AG08395 (cell line): ENCODE measurements around the gene DMD.

ENCODE experiments used
- DNase-seq: peaks from one replicate; pipeline ENCODE4 v3.0.0; 2012; ENCODE audit warnings: mixed read lengths, low spot score

Gene DMD

DNA sequence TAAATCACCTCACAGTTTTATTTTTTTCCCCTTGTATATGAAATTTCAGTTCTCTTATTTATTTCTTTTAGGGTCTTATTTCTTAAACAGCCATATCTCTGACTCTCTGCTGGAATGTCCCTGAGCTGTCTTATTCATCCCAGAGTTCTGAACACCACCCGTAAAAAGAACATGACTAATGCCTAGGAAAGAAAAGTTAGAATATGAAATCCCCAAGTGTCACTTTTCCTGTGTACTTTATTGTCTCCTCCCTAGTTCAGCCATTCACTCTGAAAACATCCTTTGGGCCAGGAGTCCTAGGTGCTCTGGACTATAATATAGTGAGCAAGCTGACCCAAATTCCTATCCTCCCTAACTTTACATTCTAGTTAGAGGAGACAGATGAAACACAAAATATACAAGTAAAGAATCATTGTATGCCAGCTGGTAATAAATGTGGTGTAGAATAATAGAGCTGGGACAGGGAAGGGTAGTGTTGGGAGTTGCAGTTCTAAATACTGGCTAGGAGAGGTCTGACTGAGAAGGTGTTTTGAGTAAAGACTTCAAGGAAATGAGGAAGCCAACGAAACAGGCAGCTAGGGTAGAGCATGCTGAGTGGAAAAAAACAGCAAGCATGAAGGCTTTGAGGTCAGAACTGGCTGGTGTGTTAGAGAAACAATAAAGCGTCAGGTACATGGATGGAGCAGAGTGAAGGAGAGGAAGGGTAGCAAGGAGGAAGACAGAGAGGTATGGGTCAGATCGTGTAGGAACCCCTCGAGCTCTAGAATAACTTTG, 2098.9 kb downstream of the DMD start:
- no peak for DNase-seq

DNA sequence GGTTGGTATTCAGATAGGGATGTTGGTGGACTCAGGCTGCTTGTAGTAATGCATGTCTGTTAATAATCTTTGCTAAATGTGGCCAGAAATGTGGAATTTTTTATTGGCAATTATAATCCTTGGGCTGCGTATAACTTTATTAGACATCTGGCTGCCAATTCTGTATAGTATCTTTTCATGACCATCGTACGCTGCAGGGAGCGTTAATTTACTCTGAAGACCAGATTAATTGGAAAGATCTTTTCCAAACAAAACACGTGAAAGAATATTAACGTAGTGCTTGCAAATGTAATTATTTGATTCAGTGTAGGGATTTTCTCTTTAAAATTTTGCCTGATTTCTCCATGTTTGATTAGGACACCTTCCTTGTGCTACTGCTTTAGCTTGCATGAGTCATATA, 2100.7 kb downstream of the DMD start:
- no peak for DNase-seq

DNA sequence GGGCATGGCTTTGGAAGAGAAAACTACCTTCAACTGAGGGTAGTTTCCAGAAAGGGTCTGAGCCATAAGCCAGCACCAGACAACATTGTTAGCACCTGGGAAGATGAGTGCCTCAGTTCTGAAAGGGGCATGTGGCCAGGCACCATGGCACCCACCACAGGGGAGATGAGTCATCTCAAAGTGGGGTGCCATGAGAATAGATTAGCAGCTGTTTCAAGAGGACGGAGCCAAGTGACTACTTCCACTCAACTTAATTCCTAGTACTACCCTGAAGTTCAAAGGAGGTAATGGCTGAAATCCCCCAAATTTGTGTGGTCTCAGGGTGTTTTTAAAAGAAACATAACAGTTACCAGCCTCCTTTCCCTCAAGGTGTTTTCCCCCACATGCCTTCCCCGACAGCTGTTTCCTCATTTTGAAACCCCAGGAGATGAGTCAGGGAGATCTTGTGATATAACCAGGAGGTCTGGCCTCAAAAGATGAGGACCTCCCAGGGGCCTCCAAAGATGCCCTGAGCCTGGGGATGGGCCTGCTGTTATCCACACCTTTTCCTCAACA, 2111.7 kb downstream of the DMD start:
- no peak for DNase-seq

DNA sequence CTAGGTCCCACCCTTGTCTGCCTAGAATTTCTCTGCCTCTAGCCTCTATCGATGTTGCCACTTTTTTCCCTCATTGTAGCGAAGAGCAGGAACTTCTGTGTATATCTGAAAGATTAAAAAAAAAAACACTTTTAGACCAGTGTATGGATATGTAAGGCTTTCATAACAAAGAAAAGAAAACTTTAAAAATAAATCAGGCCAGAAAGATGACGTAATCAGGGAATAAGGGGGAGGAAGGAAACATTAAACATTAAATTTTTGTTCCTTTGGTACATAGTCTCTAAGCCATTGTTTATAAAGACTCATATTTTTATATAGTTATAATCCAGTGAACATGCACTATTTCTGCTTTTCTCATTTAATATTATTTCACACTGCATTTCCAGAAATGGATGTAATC, 2113.3 kb downstream of the DMD start:
- DNase-seq, result no peak

DNA sequence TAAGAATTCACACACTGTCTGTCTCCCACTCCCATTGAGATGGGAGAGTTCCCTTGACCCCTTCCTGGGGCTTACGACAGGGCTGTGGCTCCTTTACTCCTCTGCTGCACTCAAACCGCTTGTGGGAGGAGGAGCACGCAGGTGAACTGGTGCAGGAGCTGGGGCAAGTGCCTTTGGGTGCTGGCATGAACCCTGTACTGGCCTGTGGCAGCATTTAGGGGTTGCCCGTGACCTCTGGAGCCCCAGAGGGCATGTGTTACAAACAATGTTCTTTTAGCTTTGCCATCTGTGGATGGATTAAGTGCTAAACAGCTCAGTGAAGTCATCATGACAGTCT, 2117.7 kb downstream of the DMD start:
- DNase-seq, result no peak

DNA sequence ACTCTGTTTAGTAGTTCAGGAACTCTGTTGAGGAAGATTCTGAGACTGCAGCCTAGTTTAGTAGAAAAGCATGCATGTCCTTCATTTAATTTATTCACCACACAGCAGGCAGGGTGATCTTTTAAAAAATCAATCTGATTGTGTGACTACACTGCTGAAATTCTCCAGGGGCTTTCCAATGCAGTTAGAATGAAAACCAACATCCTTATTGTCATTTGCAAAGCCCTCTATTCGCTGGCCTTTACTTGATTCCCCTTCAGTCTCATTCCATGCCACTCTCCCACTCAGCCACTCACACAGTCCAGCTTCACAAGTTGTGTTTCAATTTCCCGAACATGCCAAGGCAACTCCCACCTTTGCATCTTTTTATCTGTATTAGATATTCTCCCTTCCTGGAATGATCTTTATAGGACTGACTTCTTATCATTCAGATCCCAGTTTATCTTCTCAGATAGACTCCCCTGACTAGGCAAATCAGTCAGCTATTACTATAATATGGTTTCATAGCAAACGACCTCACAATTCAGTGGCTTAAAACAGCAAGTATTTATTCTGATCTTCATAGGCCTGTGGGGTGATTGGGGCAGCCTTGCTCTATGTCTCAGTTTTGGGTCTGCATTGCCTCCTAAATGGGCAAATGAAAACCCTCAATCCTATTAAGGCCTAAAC, 2118.2 kb downstream of the DMD start:
- no peak for DNase-seq

DNA sequence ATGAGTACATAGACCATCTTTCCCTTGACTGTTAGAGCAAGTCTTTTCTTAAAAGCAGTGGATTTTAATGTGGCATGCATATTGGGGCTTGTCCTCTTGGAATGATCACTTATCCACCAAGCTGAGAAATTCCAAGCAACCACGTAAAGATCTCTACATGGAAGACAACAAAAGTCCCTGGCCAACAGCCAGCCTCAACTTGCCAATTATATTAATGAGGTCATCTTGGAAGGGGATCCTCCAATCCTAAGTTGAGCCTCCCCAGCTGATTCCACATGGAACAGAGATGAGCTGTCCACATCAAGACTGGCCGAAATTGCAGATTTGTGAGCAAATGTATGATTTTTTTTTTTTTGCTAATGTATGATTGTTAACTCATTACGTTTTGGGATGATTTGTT, 2118.9 kb downstream of the DMD start:
- DNase-seq, result no peak

DNA sequence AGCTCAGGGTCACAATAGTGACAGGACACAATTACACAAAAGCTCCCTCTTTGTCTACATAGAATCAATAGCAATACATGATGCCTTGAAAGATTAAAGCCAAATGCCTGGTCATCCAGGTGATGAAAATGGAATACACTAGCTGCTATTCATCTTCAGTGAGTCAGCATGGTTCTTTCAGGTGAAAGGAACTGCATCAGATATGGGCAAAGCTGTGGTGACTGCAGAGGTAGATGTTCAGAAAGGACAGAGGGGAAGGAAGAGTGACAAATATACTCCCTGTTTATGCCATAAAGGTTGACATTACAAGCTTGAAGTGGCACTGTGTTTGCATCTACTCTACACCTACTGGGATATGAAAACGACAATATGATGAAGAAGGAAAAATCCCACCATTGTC, 2119.5 kb downstream of the DMD start:
- no peak for DNase-seq

DNA sequence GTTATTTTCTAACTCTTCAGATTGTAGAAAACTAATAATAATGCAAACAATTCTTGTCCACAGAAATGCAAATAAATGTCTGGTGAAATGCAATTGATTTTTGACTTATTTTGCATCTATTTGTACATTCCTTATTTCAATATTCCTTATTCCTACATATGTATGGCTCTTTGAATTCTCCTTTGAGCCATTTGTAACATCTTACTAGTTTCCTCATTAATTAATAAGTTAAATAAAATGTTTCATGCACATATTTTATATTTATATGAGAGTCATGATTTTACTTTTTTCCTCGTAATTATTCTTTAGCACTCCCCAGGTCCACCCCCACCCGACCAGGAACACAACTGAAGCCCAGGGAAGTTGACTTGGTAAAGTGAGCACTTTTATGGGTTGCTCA, 2136.8 kb downstream of the DMD start:
- no peak for DNase-seq

DNA sequence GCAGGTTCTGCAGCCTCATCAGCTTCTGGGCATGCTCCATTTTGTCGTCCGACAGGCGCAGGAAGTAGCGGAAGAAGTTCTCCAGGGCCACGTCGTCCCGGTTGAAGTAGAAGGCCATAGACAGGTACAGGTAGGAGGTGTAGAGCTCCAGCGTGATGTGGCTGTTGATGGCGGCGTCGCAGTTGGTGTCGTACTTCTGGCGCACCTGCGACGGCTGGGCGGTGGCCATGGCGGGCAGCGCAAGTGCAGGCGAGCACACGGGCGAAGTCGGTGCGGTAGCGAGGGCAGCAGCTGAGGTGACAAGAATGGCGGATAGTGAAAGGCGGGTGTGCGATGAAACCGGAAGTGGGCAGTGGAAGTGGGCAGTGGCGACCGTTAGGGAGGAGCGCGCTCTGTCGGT, 2139.6 kb downstream of the DMD start, which contains the start of gene FTHL17:
Gene FTHL17 (minus strand): TSS at position 317 of the 400 bp plus-strand sequence. CDS start 88 bp downstream, at position 229.
- no peak for DNase-seq

DNA sequence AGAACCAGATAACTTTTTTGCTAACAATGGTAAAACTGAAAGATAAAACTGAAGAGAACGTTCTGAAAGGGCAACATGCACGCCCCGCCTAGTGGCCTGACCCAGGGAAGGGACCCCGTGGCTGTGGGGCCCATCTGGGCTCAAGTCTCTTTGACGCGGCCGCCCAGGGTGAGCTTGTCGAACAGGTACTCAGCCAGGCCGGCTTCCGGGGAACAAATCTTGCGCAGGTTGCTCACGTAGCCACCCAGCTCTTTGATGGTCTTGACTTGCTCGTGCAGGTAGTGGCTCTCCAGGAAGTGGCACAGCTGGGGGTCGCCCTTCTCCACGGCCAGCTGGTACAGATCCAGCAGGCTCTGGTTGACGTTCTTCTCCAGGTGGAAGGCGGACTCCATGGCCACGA, 2140.1 kb downstream of the DMD start:
- DNase-seq, result no peak

DNA sequence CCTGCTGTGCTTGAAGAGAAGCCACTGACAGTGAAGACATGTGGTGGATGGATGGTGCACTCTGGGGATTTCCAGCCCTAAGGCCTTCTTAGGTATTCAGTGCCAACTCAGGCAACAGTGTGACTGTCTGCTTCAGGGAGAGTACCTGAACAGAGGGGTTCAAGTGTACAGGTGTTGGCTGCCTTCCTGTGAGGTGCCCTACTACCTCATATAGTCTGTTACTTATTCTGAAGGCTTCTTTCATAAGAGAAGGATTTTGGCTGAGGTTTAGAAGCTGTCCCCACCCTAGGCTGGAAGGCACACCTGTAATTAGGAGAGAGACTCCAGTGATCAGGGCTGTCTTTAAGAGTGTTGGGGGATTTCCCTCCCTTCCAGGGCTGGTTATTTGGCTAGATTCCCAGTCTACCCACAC, 2141.3 kb downstream of the DMD start:
- DNase-seq, result no peak
